IMR-90 (cell line): ENCODE results near the gene RARRES2. TPM values are rescaled to one million over a fixed set of nuclear protein-coding genes. Genes with fewer than 3 reads are reported as not detected.

Source experiments
- ATAC-seq: fragments of 200-7000 bp; cut with Tn5 transposase; 2 replicates; pipeline ENCODE4 v1.9.1; 2020; ENCODE audit warnings: low read depth, mild to moderate bottlenecking, moderate library complexity
- BruUV-seq: library from RNA; stranded (reverse); fragments of 400-500 nt; replicated peaks from 2 replicates; lab custom pipeline; 2021; lab: Mats Ljungman, UMichigan
- CTCF ChIA-PET: fragments of 300-600 bp; formaldehyde crosslinking; extraction: SDS; loops from one replicate; lab custom pipeline; 2021; ENCODE audit warnings: antibody characterized with exemption; lab: Yijun Ruan, JAX
- POLR2A ChIA-PET: fragments of 300-600 bp; sonication (Branson Sonifier 250); formaldehyde crosslinking; loops from one replicate; lab custom pipeline; 2022; ENCODE audit warnings: antibody characterized with exemption; ENCODE audit not compliant: unreplicated experiment; lab: Charles Lee
- DNase-seq: peaks from one replicate; pipeline ENCODE4 v3.0.0; 2013
- H2AFZ ChIP-seq: replicated peaks from 2 replicates; pipeline ENCODE3; 2013; ENCODE audit warnings: low read length, mild to moderate bottlenecking; ENCODE audit not compliant: poor library complexity
- H2AK5ac ChIP-seq: 2 replicates; pipeline ENCODE4 v1.6.1; 2013; ENCODE audit warnings: low read depth, low read length, inconsistent platforms
- H2AK9ac ChIP-seq: replicated peaks from 2 replicates; pipeline ENCODE3; 2013; ENCODE audit warnings: mild to moderate bottlenecking, low read depth, low read length, moderate library complexity; ENCODE audit not compliant: poor library complexity
- H2BK120ac ChIP-seq: 2 replicates; pipeline ENCODE4 v1.6.1; 2013; ENCODE audit warnings: low read depth, low read length, inconsistent platforms
- H2BK15ac ChIP-seq: 3 replicates; pipeline ENCODE4 v1.6.1; 2013; ENCODE audit warnings: low read depth, low read length, inconsistent platforms
- H2BK20ac ChIP-seq: 2 replicates; pipeline ENCODE4 v1.6.1; 2013; ENCODE audit warnings: low read depth, mild to moderate bottlenecking, inconsistent platforms, low read length, moderate library complexity
- H2BK5ac ChIP-seq: 2 replicates; pipeline ENCODE4 v1.6.1; 2013; ENCODE audit warnings: mild to moderate bottlenecking, low read depth, low read length, inconsistent platforms; ENCODE audit not compliant: poor library complexity, severe bottlenecking
- H3K14ac ChIP-seq: replicated peaks from 2 replicates; pipeline ENCODE4 v1.6.1; 2013; ENCODE audit warnings: low read depth, low read length, inconsistent platforms
- H3K18ac ChIP-seq: 2 replicates; pipeline ENCODE4 v1.6.1; 2013; ENCODE audit warnings: low read depth, low read length, control low read depth
- H3K23ac ChIP-seq: 2 replicates; pipeline ENCODE4 v1.6.1; 2013; ENCODE audit warnings: low read depth, low read length, inconsistent platforms
- H3K27ac ChIP-seq: 2 replicates; pipeline ENCODE4 v1.5.1; 2013; ENCODE audit warnings: mild to moderate bottlenecking, control low read depth, low read length; ENCODE audit not compliant: insufficient read depth
- H3K27me3 ChIP-seq: 2 replicates; pipeline ENCODE4 v1.6.1; 2013; ENCODE audit warnings: low read length; ENCODE audit not compliant: control insufficient read depth, insufficient read depth
- H3K36me3 ChIP-seq: 2 replicates; pipeline ENCODE4 v1.6.1; 2013; ENCODE audit warnings: low read length, mixed read lengths; ENCODE audit not compliant: control insufficient read depth, insufficient read depth
- H3K4ac ChIP-seq: 2 replicates; pipeline ENCODE4 v1.6.1; 2013; ENCODE audit warnings: low read depth, low read length, inconsistent platforms
- H3K4me1 ChIP-seq: 2 replicates; pipeline ENCODE4 v1.6.1; 2013; ENCODE audit warnings: low read length, mixed read lengths; ENCODE audit not compliant: control insufficient read depth, insufficient read depth
- H3K4me2 ChIP-seq: 2 replicates; pipeline ENCODE4 v1.6.1; 2013; ENCODE audit warnings: low read depth, mild to moderate bottlenecking, control low read depth, low read length, moderate library complexity
- H3K4me3 ChIP-seq: 2 replicates; pipeline ENCODE4 v1.5.1; 2013; ENCODE audit warnings: low read depth, mild to moderate bottlenecking, control low read depth, low read length, moderate library complexity; ENCODE audit not compliant: insufficient read depth
- H3K56ac ChIP-seq: 2 replicates; pipeline ENCODE4 v1.6.1; 2013; ENCODE audit warnings: low read length, inconsistent platforms; ENCODE audit not compliant: insufficient read depth; ENCODE audit errors: extremely low read depth
- H3K79me1 ChIP-seq, 2 experiments: 2 replicates each; pipeline ENCODE4 v1.6.1; 2013; ENCODE audit warnings: low read length in 2 of 2, inconsistent platforms in 1 of 2, low read depth in 1 of 2
- H3K9ac ChIP-seq: 2 replicates; pipeline ENCODE4 v1.6.1; 2013; ENCODE audit warnings: low read depth, low read length, control low read depth
- H3K9me1 ChIP-seq: 2 replicates; pipeline ENCODE4 v1.6.1; 2013; ENCODE audit warnings: low read length, inconsistent platforms; ENCODE audit not compliant: insufficient read depth
- H3K9me3 ChIP-seq: 2 replicates; pipeline ENCODE4 v1.6.1; 2013; ENCODE audit warnings: low read length; ENCODE audit not compliant: control insufficient read depth, insufficient read depth
- H4K20me1 ChIP-seq: 2 replicates; pipeline ENCODE4 v1.6.1; 2013; ENCODE audit warnings: low read length, inconsistent platforms; ENCODE audit not compliant: insufficient read depth
- H4K5ac ChIP-seq: 2 replicates; pipeline ENCODE4 v1.6.1; 2013; ENCODE audit warnings: mild to moderate bottlenecking, low read depth, low read length, control low read depth
- H4K8ac ChIP-seq, 2 experiments: 2 replicates each; pipeline ENCODE4 v1.6.1; 2013; ENCODE audit warnings: low read depth in 2 of 2, low read length in 2 of 2, control low read depth in 1 of 2, inconsistent platforms in 1 of 2
- H4K91ac ChIP-seq: 2 replicates; pipeline ENCODE4 v1.6.1; 2013; ENCODE audit warnings: low read depth, low read length, inconsistent platforms; ENCODE audit not compliant: insufficient read depth
- BHLHE40 ChIP-seq: fragments of 150-350 bp; IDR thresholded peaks from 2 replicates; pipeline ENCODE4 v1.6.1; 2016; ENCODE audit warnings: mild to moderate bottlenecking, low read depth, low read length
- MAFK ChIP-seq: IDR thresholded peaks from 2 replicates; pipeline ENCODE4 v1.6.1; 2012; ENCODE audit warnings: low read depth, low read length, improper control_type of control experiment
- MAZ ChIP-seq: IDR thresholded peaks from 2 replicates; pipeline ENCODE4 v1.6.1; 2012; ENCODE audit warnings: low read depth, mild to moderate bottlenecking, low read length, improper control_type of control experiment, moderate library complexity, borderline replicate concordance
- MXI1 ChIP-seq: IDR thresholded peaks from 2 replicates; pipeline ENCODE4 v1.6.1; 2012; ENCODE audit warnings: low read depth, mild to moderate bottlenecking, low read length, moderate library complexity, borderline replicate concordance
- NFE2L2 ChIP-seq: fragments of 150-350 bp; IDR thresholded peaks from 2 replicates; pipeline ENCODE4 v1.6.1; 2016; ENCODE audit warnings: low read depth, mild to moderate bottlenecking, low read length
- RCOR1 ChIP-seq: IDR thresholded peaks from 2 replicates; pipeline ENCODE4 v1.6.1; 2012; ENCODE audit warnings: mild to moderate bottlenecking, low read length, improper control_type of control experiment; ENCODE audit not compliant: insufficient replicate concordance
- RFX5 ChIP-seq: IDR thresholded peaks from 2 replicates; pipeline ENCODE4 v1.8.0; 2012; ENCODE audit warnings: low read depth, mild to moderate bottlenecking, low read length, moderate library complexity
- SMC3 ChIP-seq: fragments of 150-350 bp; IDR thresholded peaks from 2 replicates; pipeline ENCODE4 v1.6.1; 2016; ENCODE audit warnings: low read depth, mild to moderate bottlenecking, antibody characterized with exemption, low read length, moderate library complexity
- WGBS, 2 experiments: methylation state at CpG; one replicate each; pipeline versions ENCODE4 v1.1.5 to v1.1.7; 2013; ENCODE audit warnings: missing lambda C conversion rate in 2 of 2; ENCODE audit not compliant: insufficient read length in 1 of 2; ENCODE audit errors: extremely low coverage in 2 of 2; 5-methylcytosine and 5-hydroxymethylcytosine counted together
- dilution Hi-C: fragments of 300-500 bp; cut with HindIII; formaldehyde crosslinking; loops from one replicate; pipeline ENCODE4 v1.14.3; 2018; ENCODE audit warnings: low sequenced_read_pairs; ENCODE audit not compliant: unreplicated experiment
- in situ Hi-C: fragments of 300-500 bp; cut with MboI; formaldehyde crosslinking; loops from 3 replicates; pipeline ENCODE4 v1.14.3; 2019; ENCODE audit warnings: low sequenced_read_pairs, inconsistent platforms, mixed read lengths
- intact Hi-C: fragments of 100-400 bp; cut with micrococcal nuclease; formaldehyde crosslinking; loops from 2 replicates; pipeline ENCODE4 v1.10.0; 2022
- polyA plus RNA-seq, 3 experiments: library from polyadenylated mRNA; depleted of rRNA; stranded (reverse); fragments of >200 nt; gene quantifications; 2 replicates each; pipeline ENCODE4 v1.2.3, GENCODE V29; 2012; ENCODE audit warnings: low replicate concordance in 1 of 3
- total RNA-seq: library from RNA; depleted of rRNA; stranded (reverse); fragments of >200 nt; gene quantifications from 2 replicates; pipeline ENCODE4 v1.2.3, GENCODE V29; 2012
- TF ChIP-seq, protein P1 (sequence below): fragments of 150-350 bp; IDR thresholded peaks from 2 replicates; pipeline ENCODE4 v1.6.1; 2016; ENCODE audit warnings: low read depth, mild to moderate bottlenecking, low read length, moderate library complexity, borderline replicate concordance
- TF ChIP-seq, protein P2 (sequence below): conservative IDR thresholded peaks from 2 replicates; pipeline ENCODE4 v1.5.1; 2012; ENCODE audit warnings: mild to moderate bottlenecking, low read depth, low read length, improper control_type of control experiment

The RARRES2 gene
- total and polyA plus RNA-seq, 2 of the 4 experiments (the other 2 are of a cell fraction): 1.6 TPM; not detected in 1

DNA sequence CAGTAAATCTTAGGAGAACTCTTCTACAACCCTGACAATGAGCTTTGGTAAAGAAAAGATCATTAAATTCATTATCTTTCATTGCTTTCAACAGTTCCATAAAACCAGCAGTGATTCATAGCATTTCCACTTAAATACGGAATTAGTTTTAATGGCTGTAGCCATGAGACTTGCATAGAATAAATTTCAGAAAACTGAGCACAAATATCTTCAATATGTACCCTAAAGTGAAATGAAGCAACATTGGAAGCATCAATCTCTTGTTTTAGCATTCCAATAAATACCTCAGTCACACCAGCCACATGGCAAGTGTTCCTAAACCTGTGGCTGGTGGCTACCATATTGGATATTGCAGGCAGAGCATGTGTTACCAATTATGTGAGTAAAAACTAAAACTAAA lies 3.6 kb upstream of the RARRES2 start:
- Histone ChIP-seq H2AK9ac (no peak overlapping the region), H3K56ac (no peak overlapping the region), H3K4ac (no peak overlapping the region), H4K20me1 (no peaks in the 10 kb centered on the region), H2BK15ac (no peak overlapping the region), H3K27ac (no peak overlapping the region), H3K9me1 (no peaks in the 10 kb centered on the region), H2AK5ac (no peak overlapping the region), H2AFZ (no peak overlapping the region), H3K27me3 (peaks cover 31% of the 10 kb centered on the region), H3K18ac (no peak overlapping the region), H2BK5ac (no peak overlapping the region), H4K5ac (no peak overlapping the region), H4K8ac (no peak overlapping the region), H3K79me1 (no peaks in the 10 kb centered on the region), H4K91ac (no peak overlapping the region), H3K23ac (no peak overlapping the region), H3K4me3 (no peak overlapping the region), H3K4me1 (peaks cover 8% of the 10 kb centered on the region; the same call in 1 of the 2 replicates), H2BK20ac (no peak overlapping the region), H3K14ac (no peak overlapping the region), H3K36me3 (no peaks in the 10 kb centered on the region), H2BK120ac (no peak overlapping the region), H3K9me3 (peaks cover 16% of the 10 kb centered on the region), H3K4me2 (no peak overlapping the region), H3K9ac (no peak overlapping the region)
- ATAC-seq (no peak), DNase-seq (no peak)
- intact Hi-C loops: no loop called here
- TF ChIP-seq MAFK (no peak), RCOR1 (no peak), BHLHE40 (no peak), SMC3 (no peak), NFE2L2 (no peak), RFX5 (no peak), MAZ (no peak), MXI1 (no peak)
- TF ChIP-seq, protein P1, sequence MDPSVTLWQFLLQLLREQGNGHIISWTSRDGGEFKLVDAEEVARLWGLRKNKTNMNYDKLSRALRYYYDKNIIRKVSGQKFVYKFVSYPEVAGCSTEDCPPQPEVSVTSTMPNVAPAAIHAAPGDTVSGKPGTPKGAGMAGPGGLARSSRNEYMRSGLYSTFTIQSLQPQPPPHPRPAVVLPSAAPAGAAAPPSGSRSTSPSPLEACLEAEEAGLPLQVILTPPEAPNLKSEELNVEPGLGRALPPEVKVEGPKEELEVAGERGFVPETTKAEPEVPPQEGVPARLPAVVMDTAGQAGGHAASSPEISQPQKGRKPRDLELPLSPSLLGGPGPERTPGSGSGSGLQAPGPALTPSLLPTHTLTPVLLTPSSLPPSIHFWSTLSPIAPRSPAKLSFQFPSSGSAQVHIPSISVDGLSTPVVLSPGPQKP: no peak
- TF ChIP-seq, protein P2, sequence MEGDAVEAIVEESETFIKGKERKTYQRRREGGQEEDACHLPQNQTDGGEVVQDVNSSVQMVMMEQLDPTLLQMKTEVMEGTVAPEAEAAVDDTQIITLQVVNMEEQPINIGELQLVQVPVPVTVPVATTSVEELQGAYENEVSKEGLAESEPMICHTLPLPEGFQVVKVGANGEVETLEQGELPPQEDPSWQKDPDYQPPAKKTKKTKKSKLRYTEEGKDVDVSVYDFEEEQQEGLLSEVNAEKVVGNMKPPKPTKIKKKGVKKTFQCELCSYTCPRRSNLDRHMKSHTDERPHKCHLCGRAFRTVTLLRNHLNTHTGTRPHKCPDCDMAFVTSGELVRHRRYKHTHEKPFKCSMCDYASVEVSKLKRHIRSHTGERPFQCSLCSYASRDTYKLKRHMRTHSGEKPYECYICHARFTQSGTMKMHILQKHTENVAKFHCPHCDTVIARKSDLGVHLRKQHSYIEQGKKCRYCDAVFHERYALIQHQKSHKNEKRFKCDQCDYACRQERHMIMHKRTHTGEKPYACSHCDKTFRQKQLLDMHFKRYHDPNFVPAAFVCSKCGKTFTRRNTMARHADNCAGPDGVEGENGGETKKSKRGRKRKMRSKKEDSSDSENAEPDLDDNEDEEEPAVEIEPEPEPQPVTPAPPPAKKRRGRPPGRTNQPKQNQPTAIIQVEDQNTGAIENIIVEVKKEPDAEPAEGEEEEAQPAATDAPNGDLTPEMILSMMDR: no peak
- BruUV-seq: no TSS peak
- dilution Hi-C loops: no loop called here
- ChIA-PET CTCF (interaction anchor here (0.7 kb wide), 1 partner anchor 865 kb away, joined by 4 read pairs; no protein-coding TSS in a partner anchor), POLR2A (no interaction called here)
- in situ Hi-C loops: no loop called here
- no CpG with 5 or more reads among the region's 1 CpG for WGBS, 2 experiments
